MM.1S (cell line): Measurements from ENCODE around the gene STXBP6.

Experiments
- EZH2 ChIP-seq: fragments of 300-600 bp; sonication (generic); optimal IDR thresholded peaks from 2 replicates; pipeline ENCODE3; 2017; ENCODE audit warnings: low read depth, mild to moderate bottlenecking, antibody characterized with exemption, low read length, mixed read lengths
- EZH2phosphoT487 ChIP-seq: fragments of 300-600 bp; sonication (generic); IDR thresholded peaks from 2 replicates; pipeline ENCODE4 v1.6.1; 2018; ENCODE audit warnings: antibody characterized with exemption, low read length
- TF ChIP-seq, protein P1 (sequence below): fragments of 300-600 bp; sonication (generic); IDR thresholded peaks from 2 replicates; pipeline ENCODE4 v1.5.1; 2016; ENCODE audit warnings: antibody characterized with exemption, low read length, mixed read lengths

DNA sequence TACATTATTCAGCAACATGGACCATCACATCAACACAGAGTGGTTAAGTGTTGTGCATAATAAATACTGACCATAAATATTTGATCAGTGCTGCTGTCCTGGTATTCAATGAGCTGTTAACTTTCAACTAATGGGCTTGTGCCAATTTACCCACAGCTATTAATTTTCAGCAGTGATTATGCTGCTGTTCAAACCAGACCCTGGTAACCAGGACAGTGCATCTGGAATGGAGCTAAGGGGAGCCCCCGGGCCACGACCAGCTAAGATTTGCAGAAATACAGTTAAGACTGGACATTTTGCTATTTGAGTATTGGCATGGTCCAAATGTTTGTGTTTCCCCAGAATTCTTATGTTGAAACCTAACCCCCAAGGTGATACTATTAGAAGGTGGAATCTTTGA, 235.6 kb downstream of the STXBP6 start:
- TF ChIP-seq EZH2 (no peak), EZH2phosphoT487 (no peak)
- TF ChIP-seq, protein P1, sequence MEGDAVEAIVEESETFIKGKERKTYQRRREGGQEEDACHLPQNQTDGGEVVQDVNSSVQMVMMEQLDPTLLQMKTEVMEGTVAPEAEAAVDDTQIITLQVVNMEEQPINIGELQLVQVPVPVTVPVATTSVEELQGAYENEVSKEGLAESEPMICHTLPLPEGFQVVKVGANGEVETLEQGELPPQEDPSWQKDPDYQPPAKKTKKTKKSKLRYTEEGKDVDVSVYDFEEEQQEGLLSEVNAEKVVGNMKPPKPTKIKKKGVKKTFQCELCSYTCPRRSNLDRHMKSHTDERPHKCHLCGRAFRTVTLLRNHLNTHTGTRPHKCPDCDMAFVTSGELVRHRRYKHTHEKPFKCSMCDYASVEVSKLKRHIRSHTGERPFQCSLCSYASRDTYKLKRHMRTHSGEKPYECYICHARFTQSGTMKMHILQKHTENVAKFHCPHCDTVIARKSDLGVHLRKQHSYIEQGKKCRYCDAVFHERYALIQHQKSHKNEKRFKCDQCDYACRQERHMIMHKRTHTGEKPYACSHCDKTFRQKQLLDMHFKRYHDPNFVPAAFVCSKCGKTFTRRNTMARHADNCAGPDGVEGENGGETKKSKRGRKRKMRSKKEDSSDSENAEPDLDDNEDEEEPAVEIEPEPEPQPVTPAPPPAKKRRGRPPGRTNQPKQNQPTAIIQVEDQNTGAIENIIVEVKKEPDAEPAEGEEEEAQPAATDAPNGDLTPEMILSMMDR = no peak
